Endodermal cell (in vitro differentiated cells): ENCODE data around the gene WSCD1. TPM values are rescaled to one million over a fixed set of nuclear protein-coding genes. Genes with fewer than 3 reads are reported as not detected.
A peak's percentile ranks its signal among the peaks of the same experiment; 100 is the strongest.

Experiments
- DNase-seq: peaks from one replicate; pipeline ENCODE4 v3.0.0-alpha.2; 2017
- H3K27ac ChIP-seq: 2 replicates; pipeline ENCODE4 v1.5.1; 2013; ENCODE audit warnings: mild to moderate bottlenecking, low read depth, low read length, moderate library complexity
- H3K27me3 ChIP-seq: 2 replicates; pipeline ENCODE4 v1.6.1; 2013; ENCODE audit warnings: mild to moderate bottlenecking, low read length, moderate library complexity; ENCODE audit not compliant: insufficient read depth, control insufficient read depth, poor library complexity, severe bottlenecking
- H3K36me3 ChIP-seq: 2 replicates; pipeline ENCODE4 v1.7.0; 2013; ENCODE audit warnings: mild to moderate bottlenecking, low read length, moderate library complexity; ENCODE audit not compliant: control insufficient read depth, insufficient read depth
- H3K4me1 ChIP-seq: one replicate; pipeline ENCODE4 v1.7.0; 2013; ENCODE audit warnings: low read length; ENCODE audit not compliant: control insufficient read depth, insufficient read depth
- H3K4me3 ChIP-seq: 2 replicates; pipeline ENCODE4 v1.5.1; 2013; ENCODE audit warnings: mild to moderate bottlenecking, low read length, moderate library complexity
- H3K9ac ChIP-seq: 2 replicates; pipeline ENCODE4 v1.6.1; 2013; ENCODE audit warnings: mild to moderate bottlenecking, low read length, moderate library complexity; ENCODE audit not compliant: poor library complexity, severe bottlenecking; ENCODE audit errors: extremely low read depth
- H3K9me3 ChIP-seq: 2 replicates; pipeline ENCODE4 v1.6.1; 2013; ENCODE audit warnings: mild to moderate bottlenecking, low read length, moderate library complexity; ENCODE audit not compliant: control insufficient read depth
- H3K27ac Mint-ChIP-seq: 2 replicates; pipeline ENCODE4 v1.8.0; 2020; ENCODE audit warnings: mixed read lengths
- H3K27me3 Mint-ChIP-seq: 2 replicates; pipeline ENCODE4 v1.8.0; 2021; ENCODE audit warnings: mild to moderate bottlenecking, mixed read lengths; ENCODE audit not compliant: insufficient read depth
- H3K36me3 Mint-ChIP-seq: 2 replicates; pipeline ENCODE4 v1.8.0; 2020; ENCODE audit warnings: low read depth, mixed read lengths
- H3K4me1 Mint-ChIP-seq: 2 replicates; pipeline ENCODE4 v1.8.0; 2020; ENCODE audit warnings: mixed read lengths
- H3K4me3 Mint-ChIP-seq: 2 replicates; pipeline ENCODE4 v1.8.0; 2020; ENCODE audit warnings: mild to moderate bottlenecking, moderate library complexity, mixed read lengths
- H3K9me3 Mint-ChIP-seq: 2 replicates; pipeline ENCODE4 v1.8.0; 2020; ENCODE audit warnings: mild to moderate bottlenecking, mixed read lengths
- WGBS, 2 experiments: methylation state at CpG; one replicate each; pipeline versions ENCODE4 v1.1.5 to v1.1.7; 2013; ENCODE audit warnings: missing lambda C conversion rate in 2 of 2, mixed read lengths in 1 of 2; ENCODE audit not compliant: insufficient coverage in 1 of 2, insufficient read length in 1 of 2; 5-methylcytosine and 5-hydroxymethylcytosine counted together
- total RNA-seq, 2 donors: library from RNA; stranded (reverse); fragmentation: NEBNext Ultra II Directional in 1 of 2; extraction: Animal tissue kit (Norgen Biotek cat#: 25700) in 1 of 2; gene quantifications; 2 replicates in 1 of 2; 3 replicates in 1 of 2; pipeline ENCODE4 v1.2.1, GENCODE V29; 2021
- TF ChIP-seq, protein P1 (sequence below): fragments of 200-600 bp; sonication (generic); conservative IDR thresholded peaks from 2 replicates; pipeline ENCODE4 v1.5.0; 2021; ENCODE audit warnings: antibody characterized with exemption, mild to moderate bottlenecking

Gene WSCD1
- total RNA-seq, 2 donors from 2014 or later = 6.5 to 7.7 TPM

DNA sequence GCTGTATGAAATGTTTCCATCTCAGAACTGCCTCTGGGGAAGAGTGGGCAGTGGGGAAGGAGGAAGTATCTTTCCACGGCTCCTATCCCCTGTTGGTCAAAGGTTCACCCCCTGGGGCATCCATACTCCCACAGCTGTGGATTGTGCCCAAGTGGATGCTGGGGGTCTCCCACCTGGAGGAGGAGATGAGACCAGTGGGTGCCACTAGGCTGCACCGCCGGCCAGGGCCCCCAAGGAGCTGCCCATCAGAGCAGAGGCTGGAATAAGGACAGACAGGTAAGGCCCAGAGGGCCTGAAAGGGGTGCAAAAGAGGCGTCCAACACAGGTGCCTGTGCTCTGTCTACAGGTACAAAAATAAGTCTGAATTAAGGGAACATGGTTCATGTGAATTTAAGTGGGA lies 87.5 kb downstream of the WSCD1 start:
- Histone ChIP-seq H3K4me3 (no peak overlapping the region), H3K36me3 (no peaks in the 10 kb centered on the region), H3K27me3 (peaks cover 12% of the 10 kb centered on the region), H3K4me1 (peaks cover 11% of the 10 kb centered on the region), H3K27ac (no peak overlapping the region), H3K9ac (no peak overlapping the region), H3K9me3 (no peaks in the 10 kb centered on the region)
- WGBS, 2 experiments = 90 to 100% methylated on average over 2 to 4 of the region's 4 CpGs
- no peaks in the 10 kb centered on the region for H3K9me3 Mint-ChIP-seq
- no peak overlapping the region for H3K4me3 Mint-ChIP-seq
- no peak overlapping the region for H3K27ac Mint-ChIP-seq
- H3K4me1 Mint-ChIP-seq = peaks cover 19% of the 10 kb centered on the region
- H3K27me3 Mint-ChIP-seq = peaks cover 30% of the 10 kb centered on the region
- DNase-seq = peak; percentile 34
- H3K36me3 Mint-ChIP-seq = no peaks in the 10 kb centered on the region
- TF ChIP-seq, protein P1, sequence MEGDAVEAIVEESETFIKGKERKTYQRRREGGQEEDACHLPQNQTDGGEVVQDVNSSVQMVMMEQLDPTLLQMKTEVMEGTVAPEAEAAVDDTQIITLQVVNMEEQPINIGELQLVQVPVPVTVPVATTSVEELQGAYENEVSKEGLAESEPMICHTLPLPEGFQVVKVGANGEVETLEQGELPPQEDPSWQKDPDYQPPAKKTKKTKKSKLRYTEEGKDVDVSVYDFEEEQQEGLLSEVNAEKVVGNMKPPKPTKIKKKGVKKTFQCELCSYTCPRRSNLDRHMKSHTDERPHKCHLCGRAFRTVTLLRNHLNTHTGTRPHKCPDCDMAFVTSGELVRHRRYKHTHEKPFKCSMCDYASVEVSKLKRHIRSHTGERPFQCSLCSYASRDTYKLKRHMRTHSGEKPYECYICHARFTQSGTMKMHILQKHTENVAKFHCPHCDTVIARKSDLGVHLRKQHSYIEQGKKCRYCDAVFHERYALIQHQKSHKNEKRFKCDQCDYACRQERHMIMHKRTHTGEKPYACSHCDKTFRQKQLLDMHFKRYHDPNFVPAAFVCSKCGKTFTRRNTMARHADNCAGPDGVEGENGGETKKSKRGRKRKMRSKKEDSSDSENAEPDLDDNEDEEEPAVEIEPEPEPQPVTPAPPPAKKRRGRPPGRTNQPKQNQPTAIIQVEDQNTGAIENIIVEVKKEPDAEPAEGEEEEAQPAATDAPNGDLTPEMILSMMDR = no peak

DNA sequence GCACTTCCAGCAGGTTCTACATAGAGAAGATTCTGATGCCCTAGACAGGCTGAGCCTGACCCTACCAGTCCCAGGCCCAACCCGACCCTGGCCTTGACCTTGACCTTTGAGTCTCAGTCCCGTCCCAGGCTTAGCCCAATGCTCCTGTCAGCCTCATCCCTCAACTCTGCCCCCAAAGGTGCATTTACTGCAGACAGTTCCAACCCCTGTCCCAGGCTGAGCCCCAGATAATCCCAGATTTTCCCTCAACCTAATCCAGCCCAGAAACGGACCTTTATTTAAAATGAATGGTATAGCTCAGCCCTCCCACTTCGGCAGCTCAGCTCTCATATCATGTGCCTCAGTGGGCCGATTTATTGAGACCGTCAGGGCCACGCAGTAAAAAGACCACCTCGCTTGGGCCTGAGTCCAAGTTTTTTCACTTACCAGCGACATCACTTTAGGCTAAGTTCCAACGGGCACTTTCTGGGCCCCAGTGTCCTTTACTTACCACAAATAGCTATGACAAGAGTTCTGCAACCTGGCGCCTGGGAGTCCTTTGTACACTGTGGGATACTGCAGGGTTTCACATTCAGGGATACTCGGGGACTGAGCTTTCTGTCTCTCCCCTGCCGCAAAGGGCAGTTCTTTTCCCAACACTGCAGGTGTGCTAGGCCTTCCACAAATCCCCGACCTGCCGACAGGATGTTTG lies 89.5 kb downstream of the WSCD1 start:
- peaks cover 39% of the 10 kb centered on the region for H3K27me3 Mint-ChIP-seq
- Histone ChIP-seq H3K27me3 (peaks cover 23% of the 10 kb centered on the region), H3K4me1 (peaks cover 11% of the 10 kb centered on the region), H3K9me3 (no peaks in the 10 kb centered on the region), H3K4me3 (no peak overlapping the region), H3K9ac (no peak overlapping the region), H3K36me3 (no peaks in the 10 kb centered on the region), H3K27ac (peak overlapping the region; percentile 72)
- no peak overlapping the region for H3K27ac Mint-ChIP-seq
- H3K9me3 Mint-ChIP-seq = no peaks in the 10 kb centered on the region
- peak; percentile 46 for DNase-seq
- TF ChIP-seq, protein P1 = no peak
- no peak overlapping the region for H3K4me3 Mint-ChIP-seq
- no peaks in the 10 kb centered on the region for H3K36me3 Mint-ChIP-seq
- 68 to 79% methylated on average over 13 to 15 of the region's 15 CpGs for WGBS, 2 experiments
- peaks cover 23% of the 10 kb centered on the region for H3K4me1 Mint-ChIP-seq

DNA sequence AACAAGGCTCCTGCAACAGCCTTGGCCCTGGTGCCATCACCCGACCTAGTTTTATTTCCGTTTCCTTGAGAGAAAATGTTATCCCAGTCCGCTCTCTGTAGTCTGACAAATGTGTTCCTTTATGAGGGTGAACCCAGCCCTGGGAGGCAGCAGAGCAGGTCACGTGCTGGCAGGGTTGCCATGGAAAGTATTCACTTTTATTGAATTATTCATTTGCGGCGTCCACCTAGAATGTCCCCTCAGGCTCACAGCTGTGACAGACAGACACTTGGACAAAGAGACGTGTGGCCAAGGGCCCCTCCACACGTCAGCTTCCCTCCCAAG lies 90.0 kb downstream of the WSCD1 start:
- Mint-ChIP-seq H3K27me3 (peaks cover 42% of the 10 kb centered on the region), H3K27ac (no peak overlapping the region), H3K4me3 (no peak overlapping the region), H3K4me1 (peaks cover 22% of the 10 kb centered on the region), H3K9me3 (no peaks in the 10 kb centered on the region), H3K36me3 (no peaks in the 10 kb centered on the region)
- Histone ChIP-seq H3K9ac (no peak overlapping the region), H3K27ac (peak overlapping the region; percentile 72), H3K4me3 (no peak overlapping the region), H3K27me3 (peaks cover 25% of the 10 kb centered on the region), H3K9me3 (no peaks in the 10 kb centered on the region), H3K36me3 (no peaks in the 10 kb centered on the region), H3K4me1 (peaks cover 11% of the 10 kb centered on the region)
- WGBS, 2 experiments = 75 to 90% methylated on average over 7 to 8 of the region's 8 CpGs
- TF ChIP-seq, protein P1 = no peak
- peak; percentile 41 for DNase-seq
